GM12865 (cell line): ENCODE measurements around the gene HEPACAM.

ENCODE experiments used
- DNase-seq: peaks from one replicate; pipeline ENCODE4 v3.0.0; 2010; ENCODE audit warnings: low read depth
- H3K4me3 ChIP-seq: 2 replicates; pipeline ENCODE4 v1.5.1; 2011; ENCODE audit warnings: mild to moderate bottlenecking, low read depth, low read length, control low read depth
- TF ChIP-seq, protein P1 (sequence below): IDR thresholded peaks from 2 replicates; pipeline ENCODE4 v1.5.1; 2011; ENCODE audit warnings: low read length, control low read depth, low read depth, inconsistent platforms; ENCODE audit not compliant: insufficient read depth; ENCODE audit errors: missing control alignments

The HEPACAM gene

DNA sequence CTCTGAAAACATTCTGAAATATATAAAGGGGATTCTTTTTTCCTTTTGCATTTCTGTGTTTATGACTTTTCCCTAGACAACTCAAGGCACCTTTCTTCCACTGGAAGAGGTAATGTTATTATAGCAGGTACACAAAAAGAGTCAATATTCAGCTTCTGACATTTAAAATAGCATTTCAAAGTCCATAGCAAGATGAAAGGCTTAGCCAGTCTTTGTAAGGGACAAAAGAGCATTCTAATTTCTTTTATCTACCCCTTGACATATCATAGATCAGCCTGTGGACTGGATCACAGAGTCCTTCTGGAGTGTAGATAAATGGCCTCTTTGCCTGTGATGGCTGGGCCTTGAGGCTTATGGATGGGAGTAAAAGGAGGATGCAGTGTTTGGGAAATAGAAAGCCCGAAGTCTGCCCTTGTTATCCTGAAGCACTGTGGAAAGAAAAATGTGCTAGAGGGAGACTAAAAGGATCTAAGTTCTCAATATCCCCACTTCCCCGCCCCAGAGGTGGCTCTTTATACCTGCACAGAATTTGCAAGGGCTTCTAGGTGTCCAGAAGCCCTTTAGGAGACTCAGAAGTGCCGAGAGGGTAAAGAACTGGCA, 1.6 kb upstream of the HEPACAM start:
- TF ChIP-seq, protein P1, sequence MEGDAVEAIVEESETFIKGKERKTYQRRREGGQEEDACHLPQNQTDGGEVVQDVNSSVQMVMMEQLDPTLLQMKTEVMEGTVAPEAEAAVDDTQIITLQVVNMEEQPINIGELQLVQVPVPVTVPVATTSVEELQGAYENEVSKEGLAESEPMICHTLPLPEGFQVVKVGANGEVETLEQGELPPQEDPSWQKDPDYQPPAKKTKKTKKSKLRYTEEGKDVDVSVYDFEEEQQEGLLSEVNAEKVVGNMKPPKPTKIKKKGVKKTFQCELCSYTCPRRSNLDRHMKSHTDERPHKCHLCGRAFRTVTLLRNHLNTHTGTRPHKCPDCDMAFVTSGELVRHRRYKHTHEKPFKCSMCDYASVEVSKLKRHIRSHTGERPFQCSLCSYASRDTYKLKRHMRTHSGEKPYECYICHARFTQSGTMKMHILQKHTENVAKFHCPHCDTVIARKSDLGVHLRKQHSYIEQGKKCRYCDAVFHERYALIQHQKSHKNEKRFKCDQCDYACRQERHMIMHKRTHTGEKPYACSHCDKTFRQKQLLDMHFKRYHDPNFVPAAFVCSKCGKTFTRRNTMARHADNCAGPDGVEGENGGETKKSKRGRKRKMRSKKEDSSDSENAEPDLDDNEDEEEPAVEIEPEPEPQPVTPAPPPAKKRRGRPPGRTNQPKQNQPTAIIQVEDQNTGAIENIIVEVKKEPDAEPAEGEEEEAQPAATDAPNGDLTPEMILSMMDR, result no peak
- DNase-seq, result no peak
- H3K4me3 ChIP-seq, result no peak overlapping the region

DNA sequence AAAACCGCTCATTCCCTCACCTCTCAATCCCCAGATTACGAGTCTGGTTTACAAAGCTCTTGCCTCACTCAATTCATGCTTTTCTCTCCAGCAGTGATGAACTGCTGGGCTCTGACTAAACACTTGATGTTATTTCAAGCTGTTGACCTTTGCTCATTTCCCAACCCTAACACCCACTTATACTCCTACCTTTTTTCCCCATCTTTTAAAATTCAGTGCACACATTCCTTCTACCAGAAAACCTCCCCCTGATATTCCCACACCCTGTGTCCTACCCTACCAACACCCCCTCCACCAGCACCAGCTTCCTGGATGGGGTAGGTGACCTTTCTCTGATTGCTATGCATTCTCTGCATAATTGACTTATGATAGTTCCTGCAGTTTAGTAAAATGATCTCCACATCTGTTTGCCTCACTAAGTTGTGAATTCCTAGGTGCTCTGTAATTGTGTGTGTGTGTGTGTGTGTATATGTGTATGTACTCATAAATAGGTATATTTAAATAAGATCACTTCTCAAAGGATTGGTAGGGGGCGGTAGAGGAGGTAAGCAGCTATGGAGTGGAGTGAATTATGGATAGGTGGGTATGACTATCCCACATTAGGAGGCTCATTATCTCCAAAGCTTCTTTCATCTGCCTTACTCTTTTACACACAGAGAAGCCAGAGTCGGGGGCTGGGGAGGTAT, 842 bp downstream of the HEPACAM start:
- TF ChIP-seq, protein P1, result no peak
- no peak overlapping the region for H3K4me3 ChIP-seq
- no peak for DNase-seq

- TF ChIP-seq, protein P1, result no peak
- H3K4me3 ChIP-seq, result no peak overlapping the region
- DNase-seq, result peak; percentile 21
These were observed 5.0 kb downstream of the HEPACAM start for GRCh38 chr11:124930799-124931198.

DNA sequence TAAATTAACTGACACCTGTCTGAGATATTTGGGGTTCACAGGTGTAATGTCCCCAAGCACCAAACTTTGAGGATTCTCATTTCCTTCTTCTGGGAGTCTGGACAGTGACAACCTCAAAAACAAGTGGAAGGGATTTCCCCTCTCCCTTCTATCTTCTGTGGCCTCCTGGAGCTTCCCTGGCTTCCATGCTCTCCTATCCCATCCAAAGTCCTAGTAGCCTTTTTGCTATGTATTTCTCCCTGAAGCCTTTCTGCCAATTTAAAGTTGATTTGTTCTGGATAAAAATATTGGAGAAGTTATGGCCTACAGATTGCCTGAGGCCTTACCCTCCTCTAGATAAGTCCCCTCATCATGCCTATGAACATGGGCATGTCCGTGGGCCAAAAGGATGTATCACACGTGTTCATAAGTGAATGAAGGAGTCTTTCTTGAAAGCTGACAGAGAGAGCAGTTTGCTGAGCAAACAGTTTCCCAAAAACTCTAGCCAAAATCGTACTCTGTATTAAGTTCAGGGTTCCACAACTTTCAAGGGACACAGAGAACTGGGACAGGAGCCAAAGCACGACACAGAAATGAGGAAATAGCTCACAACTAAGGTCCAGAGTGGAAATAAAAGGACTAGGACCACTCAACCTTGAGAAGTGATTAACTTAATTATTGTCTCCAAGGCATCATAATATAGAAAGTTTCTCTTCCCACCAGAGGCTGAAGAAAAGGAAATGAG, 6.7 kb downstream of the HEPACAM start:
- H3K4me3 ChIP-seq, result no peak overlapping the region
- TF ChIP-seq, protein P1, result no peak

GRCh38 chr11:124923296-124923695, 12.6 kb downstream of the HEPACAM start:
- DNase-seq, result no peak
- no peak overlapping the region for H3K4me3 ChIP-seq
- TF ChIP-seq, protein P1, result no peak

More for the DNA sequence above, 6.7 kb downstream of the HEPACAM start:
- DNase-seq, result no peak

DNA sequence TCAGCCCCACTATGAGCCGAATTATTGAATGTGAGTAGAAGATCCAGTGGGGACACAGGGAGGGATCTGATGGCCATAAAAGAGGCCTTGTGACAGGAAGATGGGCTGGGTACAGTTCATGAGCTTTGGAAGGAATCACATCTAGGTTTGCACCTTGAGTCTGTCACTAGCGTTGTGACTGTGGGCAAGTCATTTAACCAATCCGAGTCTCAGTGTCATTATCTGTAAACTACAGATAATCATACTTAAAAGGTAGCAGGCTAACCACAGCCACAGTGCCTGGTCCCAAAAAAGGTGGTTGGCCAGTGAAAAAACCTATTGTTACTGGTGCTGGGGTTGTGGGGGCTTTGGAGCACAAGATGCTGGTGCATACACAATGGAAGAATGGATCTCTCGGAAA, 13.0 kb downstream of the HEPACAM start:
- DNase-seq, result no peak
- TF ChIP-seq, protein P1, result no peak

More for the DNA sequence above, 13.0 kb downstream of the HEPACAM start:
- H3K4me3 ChIP-seq, result no peak overlapping the region
